Neuronal stem cell (in vitro differentiated cells): ENCODE measurements around the gene ORC6.
A peak's percentile ranks its signal among the peaks of the same experiment; 100 is the strongest.

ENCODE experiments used
- DNase-seq: peaks from one replicate; pipeline ENCODE4 v3.0.0-alpha.2; 2013; ENCODE audit warnings: low spot score
- H2AFZ ChIP-seq: one replicate; pipeline ENCODE4 v1.6.1; 2013; ENCODE audit warnings: mild to moderate bottlenecking, low read length, inconsistent platforms
- H2AK5ac ChIP-seq: 2 replicates; pipeline ENCODE4 v1.6.1; 2013; ENCODE audit warnings: low read depth, mild to moderate bottlenecking, inconsistent platforms, low read length, moderate library complexity, mixed read lengths
- H2BK120ac ChIP-seq: 2 replicates; pipeline ENCODE4 v1.6.1; 2013; ENCODE audit warnings: low read depth, mild to moderate bottlenecking, inconsistent platforms, low read length, moderate library complexity, mixed read lengths
- H2BK12ac ChIP-seq: one replicate; pipeline ENCODE4 v1.6.1; 2013; ENCODE audit warnings: low read length, inconsistent platforms
- H2BK15ac ChIP-seq: 2 replicates; pipeline ENCODE4 v1.6.1; 2013; ENCODE audit warnings: mild to moderate bottlenecking, low read length, inconsistent platforms, mixed read lengths
- H2BK5ac ChIP-seq: one replicate; pipeline ENCODE4 v1.6.1; 2013; ENCODE audit warnings: inconsistent platforms, mild to moderate bottlenecking, low read length, moderate library complexity
- H3K14ac ChIP-seq: one replicate; pipeline ENCODE4 v1.6.1; 2013; ENCODE audit warnings: low read length, inconsistent platforms
- H3K18ac ChIP-seq: 2 replicates; pipeline ENCODE4 v1.6.1; 2013; ENCODE audit warnings: low read length, inconsistent platforms
- H3K23ac ChIP-seq: 2 replicates; pipeline ENCODE4 v1.6.1; 2013; ENCODE audit warnings: low read depth, mild to moderate bottlenecking, mixed read lengths, low read length, inconsistent platforms; ENCODE audit not compliant: poor library complexity
- H3K27ac ChIP-seq: replicated peaks from 3 replicates; pipeline ENCODE4 v1.5.1; 2013; ENCODE audit warnings: low read length, inconsistent platforms
- H3K27me3 ChIP-seq, 3 experiments: 2 replicates each; pipeline ENCODE4 v1.6.1; 2013; ENCODE audit warnings: low read length in 3 of 3, mild to moderate bottlenecking in 2 of 3, inconsistent platforms in 1 of 3, low read depth in 1 of 3, mixed read lengths in 1 of 3, moderate library complexity in 1 of 3; ENCODE audit not compliant: control insufficient read depth in 3 of 3, insufficient read depth in 3 of 3
- H3K36me3 ChIP-seq, 2 donors: replicated peaks in 1 of 2; 2 replicates each; pipeline ENCODE4 v1.6.1; 2013; ENCODE audit warnings: low read length in 2 of 2; ENCODE audit not compliant: control insufficient read depth in 2 of 2, insufficient read depth in 2 of 2
- H3K4ac ChIP-seq: 2 replicates; pipeline ENCODE4 v1.6.1; 2013; ENCODE audit warnings: inconsistent platforms, mild to moderate bottlenecking, low read length, moderate library complexity
- H3K4me1 ChIP-seq, 2 donors: 1 replicate in 1 of 2; 2 replicates in 1 of 2; pipeline ENCODE4 v1.6.1; 2013; ENCODE audit warnings: low read length in 2 of 2, low read depth in 1 of 2; ENCODE audit not compliant: control insufficient read depth in 2 of 2, insufficient read depth in 1 of 2
- H3K4me2 ChIP-seq: one replicate; pipeline ENCODE4 v1.6.1; 2013; ENCODE audit warnings: mild to moderate bottlenecking, low read length, inconsistent platforms; ENCODE audit not compliant: insufficient read depth, poor library complexity, severe bottlenecking
- H3K4me3 ChIP-seq, 2 donors: 2 replicates each; pipeline ENCODE4 v1.5.1; 2013; ENCODE audit warnings: low read length in 2 of 2, mild to moderate bottlenecking in 2 of 2, inconsistent platforms in 1 of 2, moderate library complexity in 1 of 2
- H3K79me1 ChIP-seq: one replicate; pipeline ENCODE4 v1.6.1; 2013; ENCODE audit warnings: low read depth, mild to moderate bottlenecking, inconsistent platforms, low read length, moderate library complexity
- H3K9ac ChIP-seq: one replicate; pipeline ENCODE4 v1.6.1; 2013; ENCODE audit warnings: mild to moderate bottlenecking, low read depth, low read length, inconsistent platforms; ENCODE audit not compliant: poor library complexity
- H3K9me3 ChIP-seq, 2 donors: replicated peaks in 1 of 2; 2 replicates each; pipeline versions ENCODE3 to v1.6.1; 2013; ENCODE audit warnings: low read length in 2 of 2, mild to moderate bottlenecking in 2 of 2, inconsistent platforms in 1 of 2, low read depth in 1 of 2, mixed read lengths in 1 of 2, moderate library complexity in 1 of 2; ENCODE audit not compliant: control insufficient read depth in 2 of 2, insufficient read depth in 1 of 2
- H4K8ac ChIP-seq: one replicate; pipeline ENCODE4 v1.6.1; 2013; ENCODE audit warnings: low read depth, mild to moderate bottlenecking, inconsistent platforms, low read length, moderate library complexity
- H4K91ac ChIP-seq: one replicate; pipeline ENCODE4 v1.6.1; 2013; ENCODE audit warnings: low read length, low read depth, mild to moderate bottlenecking, inconsistent platforms; ENCODE audit not compliant: poor library complexity
- WGBS, 2 donors: extraction: QIAGEN DNeasy Blood & Tissue Kit; methylation state at CpG; one replicate each; pipeline ENCODE4 v1.1.7; 2013; ENCODE audit warnings: missing lambda C conversion rate in 2 of 2, mixed read lengths in 1 of 2; ENCODE audit not compliant: insufficient read length in 2 of 2, insufficient replicate concordance in 1 of 2; ENCODE audit errors: extremely low coverage in 2 of 2; 5-methylcytosine and 5-hydroxymethylcytosine counted together

The ORC6 gene

GRCh38 chr16:46733319-46733830 is 43.9 kb downstream of the ORC6 start:
- Histone ChIP-seq H3K4me1 (no peaks in the 10 kb centered on the region), H3K27ac (no peak overlapping the region), H3K79me1 (no peaks in the 10 kb centered on the region), H3K4me3 (no peak overlapping the region), H3K9me3 (no peaks in the 10 kb centered on the region), H2BK15ac (no peak overlapping the region), H2BK12ac (no peak overlapping the region), H3K4ac (no peak overlapping the region), H4K8ac (no peak overlapping the region), H3K27me3 (peaks cover 0 to 10% (median 0%) of the 10 kb centered on the region in 3 experiments), H3K18ac (no peak overlapping the region), H4K91ac (no peak overlapping the region), H2BK120ac (no peak overlapping the region), H3K4me2 (no peak overlapping the region), H3K23ac (no peak overlapping the region), H2AFZ (no peak overlapping the region), H2AK5ac (no peak overlapping the region), H3K36me3 (no peaks in the 10 kb centered on the region), H3K9ac (no peak overlapping the region), H3K14ac (no peak overlapping the region), H2BK5ac (no peak overlapping the region)
- DNase-seq: no peak
- WGBS, 2 donors: no CpG with 5 or more reads among the region's 9 CpGs

- H3K79me1 ChIP-seq: no peaks in the 10 kb centered on the region
- H3K4me1 ChIP-seq: no peaks in the 10 kb centered on the region
- H3K4me3 ChIP-seq: no peak overlapping the region
- peak overlapping the region; percentile 40 for H2AFZ ChIP-seq
- H2BK120ac ChIP-seq: no peak overlapping the region
- H2BK15ac ChIP-seq: no peak overlapping the region
- peaks cover 0 to 10% (median 0%) of the 10 kb centered on the region in 3 experiments for H3K27me3 ChIP-seq
- H4K8ac ChIP-seq: peak overlapping the region; percentile 23
- H2AK5ac ChIP-seq: no peak overlapping the region
- H3K4me2 ChIP-seq: no peak overlapping the region
- no peak overlapping the region for H2BK5ac ChIP-seq
- H3K9me3 ChIP-seq: no peaks in the 10 kb centered on the region
- no CpG with 5 or more reads among the region's 12 CpGs for WGBS, 2 donors
- H4K91ac ChIP-seq: no peak overlapping the region
- H3K18ac ChIP-seq: peak overlapping the region; percentile 61
- H3K14ac ChIP-seq: peak overlapping the region; percentile 63
- H2BK12ac ChIP-seq: no peak overlapping the region
- peak overlapping the region; percentile 39 for H3K23ac ChIP-seq
- no peak overlapping the region for H3K4ac ChIP-seq
- H3K27ac ChIP-seq: no peak overlapping the region
- no peak for DNase-seq
- H3K9ac ChIP-seq: no peak overlapping the region
- H3K36me3 ChIP-seq: no peaks in the 10 kb centered on the region
Measured at GRCh38 chr16:46736695-46737094, 47.2 kb downstream of the ORC6 start.

GRCh38 chr16:46737621-46738214 is 48.3 kb downstream of the ORC6 start:
- Histone ChIP-seq H2BK120ac (peak overlapping the region; percentile 43), H3K23ac (peak overlapping the region; percentile 55), H3K4me3 (no peak overlapping the region), H3K9ac (no peak overlapping the region), H4K8ac (no peak overlapping the region), H2AK5ac (no peak overlapping the region), H4K91ac (no peak overlapping the region), H2AFZ (no peak overlapping the region), H3K36me3 (no peaks in the 10 kb centered on the region), H2BK5ac (peak overlapping the region; percentile 13), H3K27ac (no peak overlapping the region), H3K79me1 (no peaks in the 10 kb centered on the region), H3K4ac (no peak overlapping the region), H3K4me1 (peaks cover 0 to 2% of the 10 kb centered on the region in 2 donors), H3K14ac (no peak overlapping the region), H3K9me3 (no peaks in the 10 kb centered on the region), H3K27me3 (peaks cover 0 to 7% (median 0%) of the 10 kb centered on the region in 3 experiments), H3K4me2 (no peak overlapping the region), H3K18ac (peak overlapping the region; percentile 81), H2BK15ac (no peak overlapping the region), H2BK12ac (no peak overlapping the region)
- no CpG with 5 or more reads among the region's 14 CpGs for WGBS, 2 donors
- DNase-seq: no peak

GRCh38 chr16:46739934-46740333 is 50.5 kb downstream of the ORC6 start:
- no peak overlapping the region for H2BK5ac ChIP-seq
- H2BK15ac ChIP-seq: no peak overlapping the region
- H2AFZ ChIP-seq: no peak overlapping the region
- WGBS, 2 donors: 100% methylated on average over 1 of the region's 2 CpGs; no CpG with 5 or more reads in 1 of the 2 donors
- H3K4me2 ChIP-seq: no peak overlapping the region
- H3K4me1 ChIP-seq: peaks cover 3 to 7% of the 10 kb centered on the region in 2 donors
- no peak overlapping the region for H3K27ac ChIP-seq
- H2AK5ac ChIP-seq: no peak overlapping the region
- H2BK12ac ChIP-seq: no peak overlapping the region
- no peak overlapping the region for H4K91ac ChIP-seq
- no peaks in the 10 kb centered on the region for H3K27me3 ChIP-seq
- H3K4ac ChIP-seq: no peak overlapping the region
- no peaks in the 10 kb centered on the region for H3K79me1 ChIP-seq
- no peaks in the 10 kb centered on the region for H3K36me3 ChIP-seq
- H3K9ac ChIP-seq: no peak overlapping the region
- no peak overlapping the region for H2BK120ac ChIP-seq
- no peak overlapping the region for H4K8ac ChIP-seq
- H3K18ac ChIP-seq: no peak overlapping the region
- no peak overlapping the region for H3K4me3 ChIP-seq
- no peak for DNase-seq
- no peak overlapping the region for H3K23ac ChIP-seq
- no peaks in the 10 kb centered on the region for H3K9me3 ChIP-seq
- no peak overlapping the region for H3K14ac ChIP-seq
